OCI-LY3 (cell line): ENCODE results near the gene KIF25.

Source experiments
- H2AFZ ChIP-seq: fragments of 200-600, 300-600 bp; shearing (Covaris generic); 2 replicates; pipeline ENCODE4 v1.6.0; 2014; ENCODE audit warnings: antibody characterized with exemption, low read depth, low read length
- H3K27ac ChIP-seq: fragments of 200-600, 300-600 bp; sonication (generic); 2 replicates; pipeline ENCODE4 v1.5.1; 2014; ENCODE audit warnings: mild to moderate bottlenecking, low read length, moderate library complexity, mixed read lengths
- H3K27me3 ChIP-seq: fragments of 200-600, 300-600 bp; sonication (generic); 2 replicates; pipeline ENCODE4 v1.6.1; 2014; ENCODE audit warnings: low read depth, low read length, mixed read lengths
- H3K36me3 ChIP-seq: fragments of 200-600, 300-600 bp; sonication (generic); replicated peaks from 2 replicates; pipeline ENCODE3; 2014; ENCODE audit warnings: low read depth, low read length, mixed read lengths
- H3K4me1 ChIP-seq: fragments of 300-600, 200-600 bp; sonication (generic); 2 replicates; pipeline ENCODE4 v1.6.1; 2014; ENCODE audit warnings: low read length, mixed read lengths
- H3K4me2 ChIP-seq: fragments of 200-600, 300-600 bp; sonication (generic); 2 replicates; pipeline ENCODE4 v1.6.1; 2014; ENCODE audit warnings: low read length, mixed read lengths
- H3K4me3 ChIP-seq: fragments of 300-600, 200-600 bp; sonication (generic); 2 replicates; pipeline ENCODE4 v1.5.1; 2014; ENCODE audit warnings: antibody characterized with exemption, mild to moderate bottlenecking, low read length, moderate library complexity
- H3K79me2 ChIP-seq: fragments of 300-600, 200-600 bp; shearing (Covaris generic); 2 replicates; pipeline ENCODE4 v1.6.1; 2014; ENCODE audit warnings: mild to moderate bottlenecking, low read length, mixed read lengths
- H3K9ac ChIP-seq: fragments of 300-600, 200-600 bp; shearing (Covaris generic); 2 replicates; pipeline ENCODE4 v1.6.0; 2014; ENCODE audit warnings: mild to moderate bottlenecking, low read length, moderate library complexity
- H3K9me3 ChIP-seq: fragments of 200-600, 300-600 bp; shearing (Covaris generic); 2 replicates; pipeline ENCODE4 v1.6.1; 2014; ENCODE audit warnings: low read length, mixed read lengths; ENCODE audit not compliant: insufficient read depth
- H4K20me1 ChIP-seq: fragments of 200-600, 300-600 bp; sonication (generic); 2 replicates; pipeline ENCODE4 v1.6.1; 2016; ENCODE audit warnings: low read length, mixed read lengths; ENCODE audit not compliant: insufficient read depth
- EZH2phosphoT487 ChIP-seq: fragments of 200-600 bp; shearing (Covaris generic); IDR thresholded peaks from 2 replicates; pipeline ENCODE4 v1.6.1; 2018; ENCODE audit warnings: antibody characterized with exemption, mixed run types, low read depth
- TF ChIP-seq, protein P1 (sequence below): fragments of 200-600, 300-600 bp; sonication (generic); IDR thresholded peaks from 2 replicates; pipeline ENCODE4 v1.5.1; 2014; ENCODE audit warnings: antibody characterized with exemption, low read length, low read depth

KIF25 gene

DNA sequence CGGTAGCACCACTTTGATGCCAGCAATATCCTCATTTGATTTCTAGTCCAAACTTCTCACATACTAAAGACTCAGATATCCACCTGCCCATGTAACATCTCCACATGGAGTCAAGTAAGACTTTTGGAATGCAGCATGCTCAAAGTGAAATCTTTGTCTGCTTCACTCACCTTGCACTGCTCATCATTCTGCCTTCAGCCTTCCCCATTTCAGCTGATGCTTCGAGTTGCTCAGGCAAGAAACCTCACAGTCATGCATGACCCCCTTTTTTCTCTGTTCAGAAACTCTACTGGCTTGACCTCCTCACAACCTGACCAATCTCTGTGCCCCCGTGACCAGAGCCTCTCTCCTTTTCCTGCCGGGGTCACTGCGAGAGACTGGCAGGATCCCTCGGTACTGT is 41.0 kb upstream of the KIF25 start:
- no peak for TF ChIP-seq EZH2phosphoT487
- TF ChIP-seq, protein P1, sequence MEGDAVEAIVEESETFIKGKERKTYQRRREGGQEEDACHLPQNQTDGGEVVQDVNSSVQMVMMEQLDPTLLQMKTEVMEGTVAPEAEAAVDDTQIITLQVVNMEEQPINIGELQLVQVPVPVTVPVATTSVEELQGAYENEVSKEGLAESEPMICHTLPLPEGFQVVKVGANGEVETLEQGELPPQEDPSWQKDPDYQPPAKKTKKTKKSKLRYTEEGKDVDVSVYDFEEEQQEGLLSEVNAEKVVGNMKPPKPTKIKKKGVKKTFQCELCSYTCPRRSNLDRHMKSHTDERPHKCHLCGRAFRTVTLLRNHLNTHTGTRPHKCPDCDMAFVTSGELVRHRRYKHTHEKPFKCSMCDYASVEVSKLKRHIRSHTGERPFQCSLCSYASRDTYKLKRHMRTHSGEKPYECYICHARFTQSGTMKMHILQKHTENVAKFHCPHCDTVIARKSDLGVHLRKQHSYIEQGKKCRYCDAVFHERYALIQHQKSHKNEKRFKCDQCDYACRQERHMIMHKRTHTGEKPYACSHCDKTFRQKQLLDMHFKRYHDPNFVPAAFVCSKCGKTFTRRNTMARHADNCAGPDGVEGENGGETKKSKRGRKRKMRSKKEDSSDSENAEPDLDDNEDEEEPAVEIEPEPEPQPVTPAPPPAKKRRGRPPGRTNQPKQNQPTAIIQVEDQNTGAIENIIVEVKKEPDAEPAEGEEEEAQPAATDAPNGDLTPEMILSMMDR, result no peak
- Histone ChIP-seq H3K4me1 (no peaks in the 10 kb centered on the region), H3K27ac (no peak overlapping the region), H3K9ac (no peak overlapping the region), H4K20me1 (peaks cover 8% of the 10 kb centered on the region; the same call in 1 of the 2 replicates), H3K4me2 (no peak overlapping the region), H3K4me3 (no peak overlapping the region), H3K9me3 (no peaks in the 10 kb centered on the region), H2AFZ (no peak overlapping the region), H3K27me3 (no peaks in the 10 kb centered on the region), H3K79me2 (peaks cover 15% of the 10 kb centered on the region), H3K36me3 (peaks cover 22% of the 10 kb centered on the region)

DNA sequence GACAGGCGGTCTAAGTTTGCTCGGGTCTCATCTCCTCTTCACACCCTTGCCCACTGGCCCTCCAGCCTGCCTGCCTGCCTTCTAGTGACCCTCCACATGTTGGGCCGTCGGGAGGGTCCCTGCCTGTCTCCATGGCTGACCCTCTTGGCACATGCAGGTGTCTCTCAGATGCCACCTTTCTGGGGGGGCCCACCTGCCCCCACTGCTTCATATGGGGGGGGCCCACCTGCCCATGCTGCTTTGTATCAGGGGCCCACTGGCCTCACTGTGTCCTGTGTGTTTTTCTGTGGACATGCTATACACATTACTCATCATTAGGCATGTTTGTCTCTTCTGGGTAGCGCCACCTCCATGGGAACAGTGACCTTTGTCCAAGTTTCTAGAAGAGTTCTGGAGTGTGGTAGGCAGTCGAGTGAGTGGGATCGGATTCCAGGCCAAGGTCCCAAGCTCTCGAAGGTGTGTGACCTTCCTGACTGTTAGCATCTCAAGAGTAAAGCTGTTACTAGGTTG is 40.4 kb upstream of the KIF25 start:
- H3K79me2 ChIP-seq, result peaks cover 15% of the 10 kb centered on the region
- peaks cover 17% of the 10 kb centered on the region for H3K36me3 ChIP-seq
- no peak overlapping the region for H2AFZ ChIP-seq
- H3K9me3 ChIP-seq, result no peaks in the 10 kb centered on the region
- H3K4me1 ChIP-seq, result no peaks in the 10 kb centered on the region
- peaks cover 8% of the 10 kb centered on the region; the same call in 1 of the 2 replicates for H4K20me1 ChIP-seq
- H3K4me3 ChIP-seq, result no peak overlapping the region
- H3K27me3 ChIP-seq, result no peaks in the 10 kb centered on the region
- no peak overlapping the region for H3K4me2 ChIP-seq
- H3K9ac ChIP-seq, result no peak overlapping the region
- H3K27ac ChIP-seq, result no peak overlapping the region
- TF ChIP-seq, protein P1, result no peak
- TF ChIP-seq EZH2phosphoT487, result no peak

DNA sequence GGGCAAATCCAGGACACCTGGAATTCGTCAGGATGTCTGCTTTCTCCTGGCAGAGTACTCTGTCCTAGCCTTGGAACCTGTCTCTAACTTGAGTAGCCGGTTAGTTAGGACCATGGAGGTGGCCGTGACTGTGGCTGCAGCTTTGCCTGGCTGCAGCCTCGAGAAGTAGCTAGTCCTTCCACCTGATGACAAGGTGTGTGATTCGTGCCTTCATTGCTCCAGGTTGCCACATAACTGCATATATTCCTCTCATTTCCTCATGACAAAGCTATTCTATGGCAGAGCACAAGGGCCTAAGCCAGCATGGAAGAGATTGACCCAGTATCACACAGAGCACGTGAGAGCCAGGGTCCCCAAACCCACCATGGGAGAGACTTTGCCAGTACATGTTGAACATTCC is 39.8 kb upstream of the KIF25 start:
- H3K9ac ChIP-seq, result no peak overlapping the region
- H3K36me3 ChIP-seq, result peaks cover 15% of the 10 kb centered on the region
- no peaks in the 10 kb centered on the region for H3K4me1 ChIP-seq
- H3K4me3 ChIP-seq, result no peak overlapping the region
- H2AFZ ChIP-seq, result no peak overlapping the region
- peaks cover 15% of the 10 kb centered on the region for H3K79me2 ChIP-seq
- no peaks in the 10 kb centered on the region for H3K27me3 ChIP-seq
- peaks cover 8% of the 10 kb centered on the region; the same call in 1 of the 2 replicates for H4K20me1 ChIP-seq
- no peak for TF ChIP-seq EZH2phosphoT487
- TF ChIP-seq, protein P1, result no peak
- no peaks in the 10 kb centered on the region for H3K9me3 ChIP-seq
- no peak overlapping the region for H3K4me2 ChIP-seq
- no peak overlapping the region for H3K27ac ChIP-seq

DNA sequence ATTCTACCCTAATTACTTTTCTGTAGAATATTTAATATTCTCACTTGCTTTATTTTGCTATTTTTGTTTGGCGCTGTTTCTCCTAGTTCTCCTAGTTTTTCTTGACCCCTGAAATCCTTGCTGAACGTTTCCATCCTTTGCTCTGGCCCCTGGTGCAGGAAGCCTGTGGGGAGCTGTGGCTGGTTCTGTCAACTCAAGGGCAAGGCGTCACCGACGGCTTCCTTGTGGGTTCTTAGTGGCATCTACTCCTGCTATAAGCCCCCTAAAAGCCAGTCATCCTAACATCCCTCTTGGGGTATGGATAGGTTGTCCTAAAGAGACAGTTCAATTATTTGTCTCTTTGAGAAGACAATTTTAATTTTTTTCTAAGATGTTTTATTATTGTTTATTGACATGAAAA is 36.9 kb upstream of the KIF25 start:
- no peak for TF ChIP-seq EZH2phosphoT487
- TF ChIP-seq, protein P1, result no peak
- no peak overlapping the region for H3K4me2 ChIP-seq

More for the DNA sequence above, 36.9 kb upstream of the KIF25 start:
- Histone ChIP-seq H3K27me3 (no peaks in the 10 kb centered on the region), H3K79me2 (peaks cover 11% of the 10 kb centered on the region), H3K9me3 (no peaks in the 10 kb centered on the region), H3K4me3 (no peak overlapping the region), H4K20me1 (peaks cover 8% of the 10 kb centered on the region; the same call in 1 of the 2 replicates), H3K27ac (no peak overlapping the region), H3K9ac (no peak overlapping the region), H2AFZ (no peak overlapping the region), H3K4me1 (no peaks in the 10 kb centered on the region), H3K36me3 (peaks cover 20% of the 10 kb centered on the region)
